Smooth muscle cell (in vitro differentiated cells): ENCODE data around the gene RHOF. TPM values are rescaled to one million over a fixed set of nuclear protein-coding genes. Genes with fewer than 3 reads are reported as not detected.

Source experiments
- DNase-seq: peaks from one replicate; lab custom pipeline; 2025; ENCODE audit not compliant: unreplicated experiment; lab: John Stamatoyannopoulos, UW
- H2AFZ ChIP-seq: fragments of 200-600 bp; sonication (generic); 2 replicates; pipeline ENCODE4 v1.6.0; 2016; ENCODE audit warnings: antibody characterized with exemption, low read depth, mild to moderate bottlenecking
- H3F3A ChIP-seq: fragments of 200-600 bp; sonication (generic); 2 replicates; pipeline ENCODE4 v1.6.0; 2017; ENCODE audit warnings: antibody characterized with exemption, low read depth
- H3K27ac ChIP-seq: fragments of 200-600 bp; sonication (generic); 2 replicates; pipeline ENCODE4 v1.5.1; 2016; ENCODE audit warnings: low read depth, mild to moderate bottlenecking
- H3K27me3 ChIP-seq: fragments of 200-600 bp; sonication (generic); 2 replicates; pipeline ENCODE4 v1.6.1; 2016; ENCODE audit warnings: low read depth, mild to moderate bottlenecking
- H3K36me3 ChIP-seq: fragments of 200-600 bp; sonication (generic); 2 replicates; pipeline ENCODE4 v1.5.1; 2016; ENCODE audit warnings: low read depth
- H3K4me1 ChIP-seq: fragments of 200-600 bp; sonication (generic); 2 replicates; pipeline ENCODE4 v1.5.1; 2016; ENCODE audit warnings: low read depth
- H3K4me2 ChIP-seq: fragments of 200-600 bp; sonication (generic); 2 replicates; pipeline ENCODE4 v1.6.0; 2016; ENCODE audit warnings: mild to moderate bottlenecking
- H3K4me3 ChIP-seq: fragments of 200-600 bp; sonication (generic); 2 replicates; pipeline ENCODE4 v1.5.1; 2016; ENCODE audit warnings: mild to moderate bottlenecking
- H3K79me2 ChIP-seq: fragments of 200-600 bp; sonication (generic); 2 replicates; pipeline ENCODE4 v1.6.0; 2016; ENCODE audit warnings: low read depth, mild to moderate bottlenecking
- H3K9ac ChIP-seq: fragments of 200-600 bp; sonication (generic); 2 replicates; pipeline ENCODE4 v1.6.0; 2016; ENCODE audit warnings: low read depth
- H3K9me3 ChIP-seq: fragments of 200-600 bp; sonication (generic); replicated peaks from 2 replicates; pipeline ENCODE4 v1.5.1; 2016; ENCODE audit warnings: low read depth
- H4K20me1 ChIP-seq: fragments of 200-600 bp; sonication (generic); 2 replicates; pipeline ENCODE4 v1.6.0; 2016; ENCODE audit warnings: low read depth
- CTCF ChIP-seq: fragments of 200-600 bp; sonication (generic); IDR thresholded peaks from 2 replicates; pipeline ENCODE4 v1.5.1; 2017; ENCODE audit warnings: borderline replicate concordance, mild to moderate bottlenecking, antibody characterized with exemption; ENCODE audit not compliant: insufficient read depth, poor library complexity, severe bottlenecking
- WGBS: methylation state at CpG from one replicate; pipeline ENCODE4 v1.1.7; 2016; ENCODE audit warnings: low lambda C conversion rate; 5-methylcytosine and 5-hydroxymethylcytosine counted together
- polyA plus RNA-seq: library from polyadenylated mRNA; unstranded; fragments of >200 nt; fragmentation: Nextera tagmentation; extraction: Ambion mirVana; gene quantifications from 2 replicates; pipeline ENCODE4 v1.2.1, GENCODE V29; 2016
- total RNA-seq: library from RNA; depleted of rRNA; stranded (reverse); fragments of >200 nt; gene quantifications from 2 replicates; pipeline ENCODE4 v1.2.3, GENCODE V29; 2014

RHOF gene
- total and polyA plus RNA-seq, 2 experiments from 2014 or later, result 15.3 to 25.9 TPM

GRCh38 chr12:121755591-121755990, 37.9 kb downstream of the RHOF start:
- no peak for TF ChIP-seq CTCF
- Histone ChIP-seq H2AFZ (no peak overlapping the region), H3K27ac (no peak overlapping the region), H3K79me2 (no peaks in the 10 kb centered on the region), H4K20me1 (no peaks in the 10 kb centered on the region), H3K36me3 (no peaks in the 10 kb centered on the region), H3K4me2 (no peak overlapping the region), H3K4me3 (no peak overlapping the region), H3F3A (no peaks in the 10 kb centered on the region), H3K9me3 (no peaks in the 10 kb centered on the region), H3K27me3 (no peaks in the 10 kb centered on the region), H3K4me1 (no peaks in the 10 kb centered on the region), H3K9ac (no peak overlapping the region)
- DNase-seq, result no peak
- 89% methylated on average over 3 of the region's 3 CpGs for WGBS

GRCh38 chr12:121754836-121755235, 38.7 kb downstream of the RHOF start:
- no peaks in the 10 kb centered on the region for H3K36me3 ChIP-seq
- 90% methylated on average over 11 of the region's 11 CpGs for WGBS
- H3K79me2 ChIP-seq, result no peaks in the 10 kb centered on the region

GRCh38 chr12:121753844-121754264, 39.6 kb downstream of the RHOF start:
- Histone ChIP-seq H3K4me3 (no peak overlapping the region), H4K20me1 (no peaks in the 10 kb centered on the region), H3K27me3 (no peaks in the 10 kb centered on the region), H3K9ac (no peak overlapping the region), H3K36me3 (no peaks in the 10 kb centered on the region), H3K27ac (no peak overlapping the region), H3K4me2 (no peak overlapping the region), H3K79me2 (no peaks in the 10 kb centered on the region), H3K9me3 (no peaks in the 10 kb centered on the region), H3K4me1 (no peaks in the 10 kb centered on the region), H3F3A (no peaks in the 10 kb centered on the region), H2AFZ (no peak overlapping the region)
- no peak for TF ChIP-seq CTCF
- WGBS, result 95% methylated on average over 12 of the region's 12 CpGs
- no peak for DNase-seq

More at GRCh38 chr12:121754836-121755235, 38.7 kb downstream of the RHOF start:
- no peak for TF ChIP-seq CTCF
- Histone ChIP-seq H3K4me3 (no peak overlapping the region), H3K27ac (no peak overlapping the region), H2AFZ (no peak overlapping the region), H3K9me3 (no peaks in the 10 kb centered on the region), H3K9ac (no peak overlapping the region), H4K20me1 (no peaks in the 10 kb centered on the region), H3K4me1 (no peaks in the 10 kb centered on the region), H3K4me2 (no peak overlapping the region), H3F3A (no peaks in the 10 kb centered on the region), H3K27me3 (no peaks in the 10 kb centered on the region)
- DNase-seq, result no peak

GRCh38 chr12:121751749-121752351, 41.6 kb downstream of the RHOF start:
- Histone ChIP-seq H3K36me3 (no peaks in the 10 kb centered on the region), H3K4me3 (no peak overlapping the region), H3F3A (no peaks in the 10 kb centered on the region), H3K27ac (no peak overlapping the region), H3K9ac (no peak overlapping the region), H3K27me3 (no peaks in the 10 kb centered on the region), H3K79me2 (no peaks in the 10 kb centered on the region), H3K4me1 (peaks cover 6% of the 10 kb centered on the region), H3K4me2 (no peak overlapping the region), H2AFZ (no peak overlapping the region), H3K9me3 (no peaks in the 10 kb centered on the region), H4K20me1 (peaks cover 7% of the 10 kb centered on the region)
- no peak for TF ChIP-seq CTCF
- WGBS, result 97% methylated on average over 12 of the region's 12 CpGs
- DNase-seq, result no peak
